Prostate gland (tissue), 2 donors: ENCODE measurements around the gene IL15RA. TPM values are rescaled to one million over a fixed set of nuclear protein-coding genes. Genes with fewer than 3 reads are reported as not detected.
"Not testable (repeated sequence)": the region's sequence is repeated elsewhere in the genome, so short reads cannot be mapped to it uniquely, and the experiment has no call there.

Experiments
- DNase-seq: peaks from one replicate; pipeline ENCODE4 v3.0.0-alpha.2; 2019; ENCODE audit warnings: low spot score
- H3K27ac ChIP-seq, 2 donors: fragments of 200-600 bp; sonication (generic); 2 replicates each; pipeline ENCODE4 v1.5.1; 2017 to 2019
- H3K27me3 ChIP-seq: fragments of 200-600 bp; sonication (generic); replicated peaks from 2 replicates; pipeline ENCODE4 v1.5.1; 2019; ENCODE audit not compliant: insufficient read depth
- H3K36me3 ChIP-seq, 2 donors: fragments of 200-600 bp; sonication (generic); 1 replicate in 1 of 2; 2 replicates in 1 of 2; pipeline versions ENCODE4 v1.5.1 to v1.8.1; 2017 to 2019
- H3K4me1 ChIP-seq: fragments of 200-600 bp; sonication (generic); replicated peaks from 2 replicates; pipeline ENCODE4 v1.5.1; 2019
- H3K4me3 ChIP-seq, 2 donors: fragments of 200-600 bp; sonication (generic); 2 replicates each; pipeline ENCODE4 v1.5.1; 2017 to 2019
- H3K9me3 ChIP-seq: fragments of 200-600 bp; sonication (generic); 2 replicates; pipeline ENCODE4 v1.5.1; 2017
- CTCF ChIP-seq, 4 experiments: fragments of 200-600 bp in 2 of 4; fragments of 450-650 bp in 2 of 4; sonication (generic) in 2 of 4; IDR thresholded peaks; 1 replicate in 3 of 4; 2 replicates in 1 of 4; pipeline ENCODE4 v1.5.1; 2016 to 2019; ENCODE audit warnings: antibody characterized with exemption in 4 of 4, mild to moderate bottlenecking in 2 of 4, moderate library complexity in 2 of 4
- POLR2A ChIP-seq: fragments of 450-650 bp; IDR thresholded peaks from one replicate; pipeline ENCODE4 v1.6.1; 2016; ENCODE audit warnings: antibody characterized with exemption, mild to moderate bottlenecking
- POLR2AphosphoS5 ChIP-seq: sonication (generic); formaldehyde crosslinking; IDR thresholded peaks from one replicate; pipeline ENCODE4 v1.6.1; 2017; ENCODE audit warnings: antibody characterized with exemption
- WGBS: methylation state at CpG from one replicate; pipeline ENCODE4 v1.1.5; 2018; 5-methylcytosine and 5-hydroxymethylcytosine counted together
- intact Hi-C: fragments of 100-400 bp; cut with DNase I; formaldehyde crosslinking; loops from one replicate; pipeline ENCODE4 v1.14.2; 2022
- total RNA-seq, 2 donors: library from RNA; depleted of rRNA; stranded (reverse); fragments of >200 nt; gene quantifications; one replicate each; pipeline ENCODE4 v1.1.0, GENCODE V29; 2016

Gene IL15RA
- total RNA-seq, 2 donors from 2014 or later = 11.7 to 18.5 TPM

- no peaks in the 10 kb centered on the region for H3K9me3 ChIP-seq
- TF ChIP-seq POLR2A (no peak), POLR2AphosphoS5 (no peak), CTCF (IDR thresholded peaks at IDR 0.05) (no peak)
- H3K4me1 ChIP-seq = no peaks in the 10 kb centered on the region
- WGBS = 100% methylated on average over 1 of the region's 1 CpG
- no peaks in the 10 kb centered on the region for H3K27me3 ChIP-seq
- no peaks in the 10 kb centered on the region for H3K36me3 ChIP-seq
- no peak overlapping the region for H3K4me3 ChIP-seq
- no peak overlapping the region for H3K27ac ChIP-seq
- DNase-seq = no peak
- intact Hi-C loops = no loop called here
Observed at GRCh38 chr10:6006991-6007390, 29.6 kb upstream of the IL15RA start.

GRCh38 chr10:6006546-6006945, 29.2 kb upstream of the IL15RA start:
- DNase-seq = no peak
- no peaks in the 10 kb centered on the region for H3K36me3 ChIP-seq
- WGBS = 79% methylated on average over 3 of the region's 3 CpGs
- no peak overlapping the region for H3K4me3 ChIP-seq
- no peaks in the 10 kb centered on the region for H3K27me3 ChIP-seq
- no peak overlapping the region for H3K27ac ChIP-seq
- intact Hi-C loops = no loop called here
- TF ChIP-seq POLR2AphosphoS5 (no peak), POLR2A (no peak), CTCF (IDR thresholded peaks at IDR 0.05) (no peak)
- no peaks in the 10 kb centered on the region for H3K4me1 ChIP-seq
- no peaks in the 10 kb centered on the region for H3K9me3 ChIP-seq

DNA sequence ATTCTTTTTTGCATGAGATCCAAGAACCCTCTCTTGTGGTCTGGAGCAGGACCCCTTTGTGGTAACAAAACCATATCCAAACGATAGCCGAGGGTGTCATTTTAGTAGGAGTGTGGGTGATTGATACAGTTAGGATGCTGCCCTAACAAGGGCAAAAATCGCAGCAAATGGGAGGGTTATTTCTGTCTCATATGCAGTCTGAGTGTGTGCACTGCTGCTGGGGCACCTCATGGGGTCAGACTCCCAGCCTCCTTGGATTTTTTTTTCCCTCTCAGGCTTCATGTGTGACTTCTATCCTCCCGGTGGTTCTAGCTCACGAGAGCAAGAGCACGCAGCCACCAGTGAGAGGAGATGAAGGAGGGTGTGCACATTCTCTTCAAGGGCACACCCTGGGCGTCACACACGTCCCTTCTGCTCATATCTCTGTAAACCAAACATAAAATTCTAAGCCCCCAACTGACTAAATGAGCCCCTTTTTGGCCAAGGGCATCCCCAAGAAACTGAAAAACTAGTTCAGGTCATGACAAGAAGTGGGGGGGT, 28.6 kb upstream of the IL15RA start:
- H3K27me3 ChIP-seq = no peaks in the 10 kb centered on the region
- H3K36me3 ChIP-seq = no peaks in the 10 kb centered on the region
- no peak overlapping the region for H3K4me3 ChIP-seq
- TF ChIP-seq POLR2AphosphoS5 (no peak), POLR2A (no peak), CTCF (IDR thresholded peaks at IDR 0.05) (no peak)
- no peaks in the 10 kb centered on the region for H3K4me1 ChIP-seq
- H3K27ac ChIP-seq = no peak overlapping the region
- 79% methylated on average over 8 of the region's 8 CpGs for WGBS
- intact Hi-C loops = no loop called here
- no peak for DNase-seq
- H3K9me3 ChIP-seq = no peaks in the 10 kb centered on the region

DNA sequence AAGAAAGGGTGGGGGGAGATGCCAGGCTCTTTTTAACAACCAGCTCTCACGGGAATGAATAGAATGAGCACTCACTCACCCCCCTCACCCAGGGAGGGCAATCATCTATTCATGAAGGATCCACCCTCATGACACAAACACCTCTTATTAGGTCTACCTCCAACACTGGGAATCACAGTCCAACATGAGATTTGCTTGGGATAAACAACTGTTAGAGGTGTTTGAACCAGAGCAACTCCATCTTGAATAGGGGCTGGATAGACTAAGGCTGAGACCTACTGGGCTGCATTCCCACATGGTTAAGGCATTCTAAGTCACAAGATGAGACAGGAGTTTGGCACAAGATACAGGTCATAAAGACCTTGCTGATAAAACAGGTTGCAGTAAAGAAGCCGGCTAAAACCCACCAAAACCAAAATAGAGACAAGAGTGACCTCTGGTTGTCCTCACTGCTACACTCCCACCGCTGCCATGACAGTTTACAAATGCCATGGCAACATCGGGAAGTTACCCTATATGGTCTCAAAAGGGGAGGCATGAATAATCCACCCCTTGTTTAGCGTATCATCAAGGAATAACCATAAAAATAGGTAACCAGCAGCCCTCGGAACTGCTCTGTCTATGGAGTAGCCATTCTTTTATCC, 27.9 kb upstream of the IL15RA start:
- H3K36me3 ChIP-seq, intact Hi-C loops, DNase-seq: not testable (repeated sequence)

DNA sequence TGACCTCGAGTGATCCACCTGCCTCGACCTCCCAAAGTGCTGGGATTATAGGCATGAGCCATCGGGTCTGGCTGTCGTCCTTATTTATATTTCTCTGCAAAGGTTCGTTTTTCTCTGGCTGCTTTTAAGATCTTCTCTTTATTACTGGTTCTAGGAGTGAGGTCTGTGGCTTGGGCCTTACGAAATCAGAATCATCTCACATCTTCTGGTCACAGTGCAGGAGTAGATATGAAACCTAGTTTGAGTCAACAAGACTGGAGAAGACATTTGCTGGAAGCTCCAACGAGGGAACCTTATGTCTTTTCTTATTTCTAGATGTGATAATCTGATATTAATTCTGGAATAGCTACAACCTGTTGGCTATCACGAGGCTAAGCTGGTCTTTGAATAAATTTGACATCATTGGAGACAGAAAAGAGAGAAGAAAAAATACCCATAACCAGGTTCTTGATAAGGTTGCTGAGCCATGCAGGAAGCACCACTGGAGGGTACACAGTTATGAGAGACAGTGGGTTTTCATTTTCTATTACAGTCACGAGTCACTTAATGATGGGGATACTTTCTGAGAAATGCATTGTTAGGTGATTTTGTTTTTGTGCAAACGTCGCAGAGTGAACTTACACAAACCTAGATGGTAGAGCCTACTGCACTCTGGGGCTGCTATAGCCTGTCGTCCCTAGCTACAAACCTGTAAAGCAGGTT, 25.6 kb upstream of the IL15RA start:
- Histone ChIP-seq H3K27me3 (no peaks in the 10 kb centered on the region), H3K36me3 (no peaks in the 10 kb centered on the region), H3K4me1 (no peaks in the 10 kb centered on the region), H3K9me3 (no peaks in the 10 kb centered on the region), H3K27ac (no peak overlapping the region), H3K4me3 (no peak overlapping the region)
- no peak for DNase-seq
- TF ChIP-seq POLR2A (no peak), POLR2AphosphoS5 (no peak), CTCF (IDR thresholded peaks at IDR 0.05) (no peak)
- WGBS = 85% methylated on average over 12 of the region's 12 CpGs
- intact Hi-C loops = no loop called here

More for the DNA sequence above, 27.9 kb upstream of the IL15RA start:
- 49% methylated on average over 6 of the region's 6 CpGs for WGBS
- H3K4me1 ChIP-seq, H3K27me3 ChIP-seq, H3K27ac ChIP-seq, H3K4me3 ChIP-seq, H3K9me3 ChIP-seq: not testable (repeated sequence)
